Measurements from ENCODE around the gene EIF4B. TPM values are rescaled to one million over a fixed set of nuclear protein-coding genes. Genes with fewer than 3 reads are reported as not detected.
A peak's percentile ranks its signal among the peaks of the same experiment; 100 is the strongest.

EIF4B gene
- total RNA-seq, 1 experiment from 2014 or later: 445 TPM

DNA sequence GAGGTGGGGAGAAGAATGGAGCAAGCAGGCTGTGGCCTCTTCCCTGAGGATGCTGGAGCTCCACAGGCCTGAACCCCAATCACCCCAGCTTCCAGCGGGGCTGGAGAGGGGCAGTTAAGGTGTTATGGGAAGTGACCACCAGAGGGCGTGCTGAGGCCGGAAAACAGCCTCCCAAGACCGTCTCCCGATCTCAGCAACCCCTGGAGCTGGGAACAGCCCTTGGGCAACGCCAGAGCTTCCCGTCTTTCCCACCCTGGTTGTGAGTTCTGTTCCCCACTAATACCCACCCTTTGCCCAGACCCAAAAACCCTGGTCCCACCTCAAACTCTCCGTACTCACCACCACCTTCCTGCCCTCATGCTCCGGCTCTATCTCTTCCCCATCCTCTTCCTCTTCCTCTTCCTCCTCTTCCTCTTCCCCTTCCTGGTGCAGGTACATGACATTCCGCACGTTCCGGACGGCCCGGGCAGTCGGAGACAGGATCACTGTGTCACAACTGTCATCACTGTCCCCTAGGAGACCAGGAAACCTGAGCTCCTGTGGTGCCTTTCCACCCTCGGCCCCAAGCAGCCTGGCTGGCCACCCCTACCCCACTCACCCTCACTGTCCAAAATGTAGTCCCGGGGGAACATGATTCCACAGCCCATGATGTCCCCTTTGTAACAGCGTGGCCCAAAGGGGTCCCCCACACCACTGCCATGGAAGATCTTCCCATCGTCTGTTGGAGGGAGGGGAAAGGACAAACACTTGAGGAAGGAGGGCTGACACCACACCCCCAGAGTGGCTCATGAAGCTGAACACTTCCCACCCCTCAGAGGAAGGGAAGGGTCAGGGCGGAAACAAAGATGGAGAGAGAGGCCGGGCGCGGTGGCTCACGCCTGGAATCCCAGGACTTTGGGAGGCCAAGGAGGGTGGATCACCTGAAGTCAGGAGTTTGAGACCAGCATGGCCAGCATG lies 60.0 kb downstream of the EIF4B start:
- Mint-ChIP-seq H3K27me3 (ENCODE audit: insufficient read depth, unreplicated experiment) (no peaks in the 10 kb centered on the region), H3K4me3 (ENCODE audit: unreplicated experiment) (peak overlapping the region; percentile 31), H3K36me3 (ENCODE audit: insufficient read depth, unreplicated experiment) (no peaks in the 10 kb centered on the region), H3K9me3 (ENCODE audit: unreplicated experiment) (no peaks in the 10 kb centered on the region), H3K4me1 (ENCODE audit: low read depth, unreplicated experiment) (peaks cover 6% of the 10 kb centered on the region), H3K27ac (ENCODE audit: unreplicated experiment) (peak overlapping the region; percentile 14)
- CTCF ChIA-PET: interaction anchor here (0.6 to 3.2 kb wide), 34 partner anchors 9 to 1094 kb away, joined by 3 to 95 read pairs (median 4); partner anchors contain the start of genes AAAS, CSAD, EIF4B and ESPL1
- POLR2A ChIA-PET: interaction anchor here (1.0 to 1.3 kb wide), 2 partner anchors 13 to 36 kb away, joined by 4 to 18 read pairs; partner anchors contain the start of genes SOAT2 and SPRYD3
- H3K4me3 ChIP-seq (ENCODE audit: low read depth, low read length): no peak overlapping the region
- DNase-seq: peak; percentile 79 to 83
- intact Hi-C loops (cut with micrococcal nuclease; ENCODE audit: unreplicated experiment): loop anchor here (1.0 kb wide), 3 partner anchors 33 to 221 kb away; no protein-coding TSS in a partner anchor
- H3K4me1 ChIP-seq: peaks cover 7% of the 10 kb centered on the region
- BruUV-seq (replicated peaks): no TSS peak
- no peaks in the 10 kb centered on the region for H3K27me3 ChIP-seq (replicated peaks; ENCODE audit: control insufficient read depth, insufficient read depth, low read length)
- no peaks in the 10 kb centered on the region for H3K9me3 ChIP-seq
- TF ChIP-seq, protein P1, sequence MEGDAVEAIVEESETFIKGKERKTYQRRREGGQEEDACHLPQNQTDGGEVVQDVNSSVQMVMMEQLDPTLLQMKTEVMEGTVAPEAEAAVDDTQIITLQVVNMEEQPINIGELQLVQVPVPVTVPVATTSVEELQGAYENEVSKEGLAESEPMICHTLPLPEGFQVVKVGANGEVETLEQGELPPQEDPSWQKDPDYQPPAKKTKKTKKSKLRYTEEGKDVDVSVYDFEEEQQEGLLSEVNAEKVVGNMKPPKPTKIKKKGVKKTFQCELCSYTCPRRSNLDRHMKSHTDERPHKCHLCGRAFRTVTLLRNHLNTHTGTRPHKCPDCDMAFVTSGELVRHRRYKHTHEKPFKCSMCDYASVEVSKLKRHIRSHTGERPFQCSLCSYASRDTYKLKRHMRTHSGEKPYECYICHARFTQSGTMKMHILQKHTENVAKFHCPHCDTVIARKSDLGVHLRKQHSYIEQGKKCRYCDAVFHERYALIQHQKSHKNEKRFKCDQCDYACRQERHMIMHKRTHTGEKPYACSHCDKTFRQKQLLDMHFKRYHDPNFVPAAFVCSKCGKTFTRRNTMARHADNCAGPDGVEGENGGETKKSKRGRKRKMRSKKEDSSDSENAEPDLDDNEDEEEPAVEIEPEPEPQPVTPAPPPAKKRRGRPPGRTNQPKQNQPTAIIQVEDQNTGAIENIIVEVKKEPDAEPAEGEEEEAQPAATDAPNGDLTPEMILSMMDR (IDR thresholded peaks at IDR 0.05; ENCODE audit: insufficient read depth in 1 of 2, low read depth in 1 of 2, low read length in 1 of 2, severe bottlenecking in 1 of 2, unreplicated experiment in 1 of 2): peak; percentile 76 to 86
- peaks cover 3% of the 10 kb centered on the region; the same call in 1 of the 2 replicates for H3K36me3 ChIP-seq (ENCODE audit: control insufficient read depth, insufficient read depth, low read length)

DNA sequence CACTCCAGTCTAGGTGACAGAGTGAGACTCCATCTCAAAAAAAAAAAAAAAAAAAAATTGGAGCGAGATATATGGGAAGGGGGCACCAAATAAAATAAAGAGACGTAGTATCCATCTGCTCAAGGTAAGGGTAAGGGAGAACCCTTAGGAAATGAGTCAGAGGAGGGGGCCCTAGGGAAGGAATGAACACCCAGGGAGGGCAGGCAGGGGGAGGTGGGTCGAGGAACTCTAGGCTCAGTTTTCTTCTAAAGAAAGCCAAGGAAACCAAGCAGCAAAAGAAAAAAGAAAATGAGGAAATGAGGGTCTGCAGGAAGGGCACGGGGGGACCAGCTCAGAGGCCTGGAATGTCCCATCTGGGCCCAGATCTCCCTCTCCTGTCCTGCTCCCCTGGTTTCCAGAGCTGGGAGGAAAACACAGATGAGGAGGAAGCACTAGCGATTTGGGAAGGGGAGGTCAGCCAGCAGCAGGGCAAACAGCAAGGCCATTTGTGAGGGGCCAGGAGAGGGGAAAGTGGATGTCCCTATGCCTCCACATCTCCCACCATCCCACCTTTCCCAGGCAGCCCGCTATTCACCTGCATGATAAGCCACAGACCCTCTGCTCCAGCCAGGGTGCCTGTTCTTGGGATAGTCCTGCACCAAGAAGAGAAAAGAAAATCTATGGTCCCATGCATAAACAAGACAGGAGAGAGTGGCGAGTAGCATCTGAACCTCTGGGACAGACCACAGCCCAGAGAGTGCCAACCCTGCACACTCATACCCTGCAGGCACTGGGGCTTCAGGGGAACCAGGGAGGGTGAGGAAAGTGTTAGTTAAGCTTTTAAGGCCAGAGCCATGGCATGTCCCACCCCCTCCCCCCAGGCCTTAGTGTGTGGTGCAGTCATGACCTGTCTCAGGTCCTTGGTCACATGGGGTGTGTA lies 61.1 kb downstream of the EIF4B start:
- no TSS peak for BruUV-seq (replicated peaks)

More for the DNA sequence above, 61.1 kb downstream of the EIF4B start:
- peaks cover 7% of the 10 kb centered on the region for H3K4me1 ChIP-seq
- peak overlapping the region; percentile 14 for H3K27ac Mint-ChIP-seq (ENCODE audit: unreplicated experiment)
- no peaks in the 10 kb centered on the region for H3K36me3 Mint-ChIP-seq (ENCODE audit: insufficient read depth, unreplicated experiment)
- peaks cover 3% of the 10 kb centered on the region; the same call in 1 of the 2 replicates for H3K36me3 ChIP-seq (ENCODE audit: control insufficient read depth, insufficient read depth, low read length)
- TF ChIP-seq, protein P1 (IDR thresholded peaks at IDR 0.05; ENCODE audit: insufficient read depth in 1 of 2, low read depth in 1 of 2, low read length in 1 of 2, severe bottlenecking in 1 of 2, unreplicated experiment in 1 of 2): no peak
- peak in 1 of 2 experiments; percentile 3 for DNase-seq
- intact Hi-C loops (cut with micrococcal nuclease; ENCODE audit: unreplicated experiment): no loop called here
- H3K9me3 ChIP-seq: no peaks in the 10 kb centered on the region
- ChIA-PET CTCF (interaction anchor here (2.0 to 3.2 kb wide), 4 partner anchors 12 to 33 kb away, joined by 8 to 95 read pairs (median 40); partner anchors contain the start of genes IGFBP6, SOAT2 and SPRYD3), POLR2A (no interaction called here)
- peaks cover 12% of the 10 kb centered on the region for H3K4me1 Mint-ChIP-seq (ENCODE audit: low read depth, unreplicated experiment)
- H3K27me3 ChIP-seq (replicated peaks; ENCODE audit: control insufficient read depth, insufficient read depth, low read length): no peaks in the 10 kb centered on the region
- no peaks in the 10 kb centered on the region for H3K27me3 Mint-ChIP-seq (ENCODE audit: insufficient read depth, unreplicated experiment)
- no peaks in the 10 kb centered on the region for H3K9me3 Mint-ChIP-seq (ENCODE audit: unreplicated experiment)
- no peak overlapping the region for H3K4me3 ChIP-seq (ENCODE audit: low read depth, low read length)
- H3K4me3 Mint-ChIP-seq (ENCODE audit: unreplicated experiment): no peak overlapping the region
